Kidney epithelial cell (primary cell): Measurements from ENCODE around the gene PPP2R5C. TPM values are rescaled to one million over a fixed set of nuclear protein-coding genes. Genes with fewer than 3 reads are reported as not detected.

ENCODE experiments used
- DNase-seq: peaks from one replicate; pipeline ENCODE4 v3.0.0-alpha.2; 2010; ENCODE audit warnings: low read depth
- H3K27me3 ChIP-seq: 2 replicates; pipeline ENCODE4 v1.6.0; 2011; ENCODE audit warnings: low read length; ENCODE audit not compliant: control insufficient read depth, insufficient read depth
- H3K36me3 ChIP-seq: 2 replicates; pipeline ENCODE4 v1.5.1; 2011; ENCODE audit warnings: low read length; ENCODE audit not compliant: control insufficient read depth, insufficient read depth
- H3K4me3 ChIP-seq: 2 replicates; pipeline ENCODE4 v1.5.1; 2011; ENCODE audit warnings: low read depth, mild to moderate bottlenecking, control low read depth, low read length
- total RNA-seq: library from RNA; depleted of rRNA; stranded (reverse); fragments of >200 nt; gene quantifications from 2 replicates; pipeline ENCODE4 v1.2.3, GENCODE V29; 2015
- TF ChIP-seq, protein P1 (sequence below): IDR thresholded peaks from 2 replicates; pipeline ENCODE4 v1.5.1; 2011; ENCODE audit warnings: mild to moderate bottlenecking, moderate library complexity, low read length, control low read depth, inconsistent platforms; ENCODE audit not compliant: insufficient read depth, poor library complexity, severe bottlenecking

Gene PPP2R5C
- total RNA-seq, 1 donor from 2014 or later, result 79.6 TPM

DNA sequence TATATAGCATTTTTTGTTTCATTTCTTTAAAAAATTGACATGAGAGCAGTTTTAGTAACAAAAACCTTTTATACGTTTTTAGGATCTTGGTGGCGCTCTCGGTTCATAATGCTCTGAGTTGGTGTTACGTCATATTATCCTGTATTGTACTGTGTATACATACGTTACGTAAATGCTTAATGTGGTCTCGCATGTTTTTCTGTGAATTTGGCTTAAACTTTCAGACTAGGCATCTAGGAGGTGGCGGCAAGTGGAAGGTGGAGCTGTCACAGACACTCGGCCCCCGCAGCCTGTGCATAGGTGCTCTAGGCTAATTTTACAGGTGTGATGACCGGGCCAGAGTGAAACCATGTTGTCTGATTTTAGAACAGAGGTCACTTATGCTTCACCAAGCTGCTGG, 60.0 kb downstream of the PPP2R5C start:
- Histone ChIP-seq H3K27me3 (no peaks in the 10 kb centered on the region), H3K4me3 (no peak overlapping the region)
- DNase-seq, result no peak

DNA sequence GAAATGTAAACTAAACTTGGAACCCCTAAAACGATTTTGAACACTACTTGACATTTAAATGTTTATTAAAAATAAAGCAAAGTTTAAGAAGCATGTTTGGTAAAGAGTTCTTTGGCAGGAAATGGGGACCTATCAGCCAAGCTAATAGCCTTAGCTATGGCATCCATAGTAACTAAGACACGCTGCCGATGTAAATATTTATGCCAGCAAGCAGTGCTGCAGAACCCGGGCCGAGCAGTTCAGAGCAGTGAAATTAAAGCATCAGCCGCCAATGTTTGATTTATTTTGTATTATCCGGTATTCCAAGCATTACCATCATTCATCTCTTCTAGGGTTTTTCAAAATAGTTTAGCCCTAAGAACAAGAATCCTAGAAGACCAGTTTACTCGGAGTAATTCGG, 61.6 kb downstream of the PPP2R5C start:
- H3K36me3 ChIP-seq, result no peaks in the 10 kb centered on the region
- TF ChIP-seq, protein P1, sequence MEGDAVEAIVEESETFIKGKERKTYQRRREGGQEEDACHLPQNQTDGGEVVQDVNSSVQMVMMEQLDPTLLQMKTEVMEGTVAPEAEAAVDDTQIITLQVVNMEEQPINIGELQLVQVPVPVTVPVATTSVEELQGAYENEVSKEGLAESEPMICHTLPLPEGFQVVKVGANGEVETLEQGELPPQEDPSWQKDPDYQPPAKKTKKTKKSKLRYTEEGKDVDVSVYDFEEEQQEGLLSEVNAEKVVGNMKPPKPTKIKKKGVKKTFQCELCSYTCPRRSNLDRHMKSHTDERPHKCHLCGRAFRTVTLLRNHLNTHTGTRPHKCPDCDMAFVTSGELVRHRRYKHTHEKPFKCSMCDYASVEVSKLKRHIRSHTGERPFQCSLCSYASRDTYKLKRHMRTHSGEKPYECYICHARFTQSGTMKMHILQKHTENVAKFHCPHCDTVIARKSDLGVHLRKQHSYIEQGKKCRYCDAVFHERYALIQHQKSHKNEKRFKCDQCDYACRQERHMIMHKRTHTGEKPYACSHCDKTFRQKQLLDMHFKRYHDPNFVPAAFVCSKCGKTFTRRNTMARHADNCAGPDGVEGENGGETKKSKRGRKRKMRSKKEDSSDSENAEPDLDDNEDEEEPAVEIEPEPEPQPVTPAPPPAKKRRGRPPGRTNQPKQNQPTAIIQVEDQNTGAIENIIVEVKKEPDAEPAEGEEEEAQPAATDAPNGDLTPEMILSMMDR, result no peak
- no peak overlapping the region for H3K4me3 ChIP-seq
- H3K27me3 ChIP-seq, result no peaks in the 10 kb centered on the region
- DNase-seq, result no peak

More for the DNA sequence above, 60.0 kb downstream of the PPP2R5C start:
- TF ChIP-seq, protein P1, result no peak
- H3K36me3 ChIP-seq, result no peaks in the 10 kb centered on the region

DNA sequence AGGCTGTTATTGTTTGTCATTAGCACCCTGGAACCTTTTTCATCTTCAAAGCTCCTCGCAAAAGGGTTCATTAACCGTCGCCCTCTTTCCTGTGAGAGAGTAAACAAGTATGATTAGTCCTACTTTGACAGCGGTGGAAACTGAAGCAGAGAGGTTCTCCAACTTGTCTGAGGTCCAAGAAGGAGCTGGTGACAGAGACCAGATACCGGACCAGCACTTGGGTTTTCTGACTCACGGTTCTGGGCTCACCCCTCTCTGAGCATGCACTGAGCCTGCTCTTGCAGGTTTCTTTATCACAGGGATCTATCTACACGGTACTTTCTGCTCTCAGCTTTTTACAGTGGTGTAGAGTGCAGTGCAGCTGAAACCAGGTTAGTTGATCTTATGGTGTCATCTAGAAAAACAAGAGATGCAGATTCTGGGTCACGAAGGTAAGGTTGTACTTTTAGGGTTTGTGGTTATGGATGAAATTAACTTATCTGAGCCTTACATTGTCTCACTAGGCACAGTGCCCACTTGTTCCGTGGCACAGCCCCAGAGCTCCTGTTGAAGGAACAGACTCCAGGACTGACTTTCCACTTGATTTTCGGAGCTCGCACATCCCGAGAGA, 62.1 kb downstream of the PPP2R5C start:
- no peaks in the 10 kb centered on the region for H3K36me3 ChIP-seq
- H3K4me3 ChIP-seq, result no peak overlapping the region
- H3K27me3 ChIP-seq, result no peaks in the 10 kb centered on the region
- no peak for DNase-seq
- TF ChIP-seq, protein P1, result no peak

DNA sequence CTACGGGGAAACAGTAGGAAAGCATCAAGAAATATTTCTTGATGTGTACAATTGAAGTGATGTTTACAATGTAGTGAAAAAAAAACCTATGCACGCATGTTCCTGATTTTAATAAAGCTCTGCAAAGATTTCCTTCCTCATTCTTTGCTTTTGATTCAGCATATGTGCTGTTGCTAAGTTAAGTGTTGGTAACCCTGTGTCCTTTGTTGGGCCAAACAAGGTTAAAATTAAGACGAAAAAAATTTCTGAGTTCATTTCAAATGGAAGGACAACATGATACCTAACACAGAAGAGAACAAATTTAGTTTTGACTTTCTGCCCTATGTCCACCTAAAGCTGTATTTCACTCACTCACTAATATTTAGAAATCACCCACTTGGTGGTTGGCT, 62.8 kb downstream of the PPP2R5C start:
- TF ChIP-seq, protein P1, result no peak
- no peak for DNase-seq
- no peaks in the 10 kb centered on the region for H3K36me3 ChIP-seq
- no peak overlapping the region for H3K4me3 ChIP-seq
- H3K27me3 ChIP-seq, result no peaks in the 10 kb centered on the region

DNA sequence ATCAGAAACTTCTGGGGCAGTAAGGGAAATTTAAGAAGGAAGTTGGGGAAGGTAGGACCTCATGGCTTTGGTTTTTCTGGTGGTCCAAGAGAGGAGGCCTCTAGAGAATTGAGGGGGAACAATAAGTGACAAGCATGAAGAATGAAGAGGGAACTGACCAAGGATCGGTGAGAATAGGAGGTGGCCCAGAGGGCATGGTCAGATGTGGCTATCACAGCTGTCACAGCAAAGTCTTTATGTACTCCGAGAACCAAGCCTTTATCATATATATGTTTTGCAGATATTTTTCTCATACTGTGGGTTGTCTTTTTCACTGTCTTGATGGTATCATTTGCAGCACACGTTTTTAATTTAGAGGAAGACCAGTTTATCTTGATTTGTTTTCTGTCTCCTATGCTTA, 64.3 kb downstream of the PPP2R5C start:
- H3K27me3 ChIP-seq, result no peaks in the 10 kb centered on the region
- no peak for DNase-seq

More for the DNA sequence above, 64.3 kb downstream of the PPP2R5C start:
- TF ChIP-seq, protein P1, result no peak
- no peaks in the 10 kb centered on the region for H3K36me3 ChIP-seq
- no peak overlapping the region for H3K4me3 ChIP-seq
